Neuronal stem cell (in vitro differentiated cells): ENCODE results near the gene ELP5.

Source experiments
- DNase-seq: peaks from one replicate; pipeline ENCODE4 v3.0.0-alpha.2; 2013; ENCODE audit warnings: low spot score
- H2AFZ ChIP-seq: one replicate; pipeline ENCODE4 v1.6.1; 2013; ENCODE audit warnings: mild to moderate bottlenecking, low read length, inconsistent platforms
- H2AK5ac ChIP-seq: 2 replicates; pipeline ENCODE4 v1.6.1; 2013; ENCODE audit warnings: low read depth, mild to moderate bottlenecking, inconsistent platforms, low read length, moderate library complexity, mixed read lengths
- H2BK120ac ChIP-seq: 2 replicates; pipeline ENCODE4 v1.6.1; 2013; ENCODE audit warnings: low read depth, mild to moderate bottlenecking, inconsistent platforms, low read length, moderate library complexity, mixed read lengths
- H2BK12ac ChIP-seq: one replicate; pipeline ENCODE4 v1.6.1; 2013; ENCODE audit warnings: low read length, inconsistent platforms
- H2BK15ac ChIP-seq: 2 replicates; pipeline ENCODE4 v1.6.1; 2013; ENCODE audit warnings: mild to moderate bottlenecking, low read length, inconsistent platforms, mixed read lengths
- H2BK5ac ChIP-seq: one replicate; pipeline ENCODE4 v1.6.1; 2013; ENCODE audit warnings: inconsistent platforms, mild to moderate bottlenecking, low read length, moderate library complexity
- H3K14ac ChIP-seq: one replicate; pipeline ENCODE4 v1.6.1; 2013; ENCODE audit warnings: low read length, inconsistent platforms
- H3K18ac ChIP-seq: 2 replicates; pipeline ENCODE4 v1.6.1; 2013; ENCODE audit warnings: low read length, inconsistent platforms
- H3K23ac ChIP-seq: 2 replicates; pipeline ENCODE4 v1.6.1; 2013; ENCODE audit warnings: low read depth, mild to moderate bottlenecking, mixed read lengths, low read length, inconsistent platforms; ENCODE audit not compliant: poor library complexity
- H3K27ac ChIP-seq: replicated peaks from 3 replicates; pipeline ENCODE4 v1.5.1; 2013; ENCODE audit warnings: low read length, inconsistent platforms
- H3K27me3 ChIP-seq, 3 experiments: 2 replicates each; pipeline ENCODE4 v1.6.1; 2013; ENCODE audit warnings: low read length in 3 of 3, mild to moderate bottlenecking in 2 of 3, inconsistent platforms in 1 of 3, low read depth in 1 of 3, mixed read lengths in 1 of 3, moderate library complexity in 1 of 3; ENCODE audit not compliant: control insufficient read depth in 3 of 3, insufficient read depth in 3 of 3
- H3K36me3 ChIP-seq, 2 donors: replicated peaks in 1 of 2; 2 replicates each; pipeline ENCODE4 v1.6.1; 2013; ENCODE audit warnings: low read length in 2 of 2; ENCODE audit not compliant: control insufficient read depth in 2 of 2, insufficient read depth in 2 of 2
- H3K4ac ChIP-seq: 2 replicates; pipeline ENCODE4 v1.6.1; 2013; ENCODE audit warnings: inconsistent platforms, mild to moderate bottlenecking, low read length, moderate library complexity
- H3K4me1 ChIP-seq, 2 donors: 1 replicate in 1 of 2; 2 replicates in 1 of 2; pipeline ENCODE4 v1.6.1; 2013; ENCODE audit warnings: low read length in 2 of 2, low read depth in 1 of 2; ENCODE audit not compliant: control insufficient read depth in 2 of 2, insufficient read depth in 1 of 2
- H3K4me2 ChIP-seq: one replicate; pipeline ENCODE4 v1.6.1; 2013; ENCODE audit warnings: mild to moderate bottlenecking, low read length, inconsistent platforms; ENCODE audit not compliant: insufficient read depth, poor library complexity, severe bottlenecking
- H3K4me3 ChIP-seq, 2 donors: 2 replicates each; pipeline ENCODE4 v1.5.1; 2013; ENCODE audit warnings: low read length in 2 of 2, mild to moderate bottlenecking in 2 of 2, inconsistent platforms in 1 of 2, moderate library complexity in 1 of 2
- H3K79me1 ChIP-seq: one replicate; pipeline ENCODE4 v1.6.1; 2013; ENCODE audit warnings: low read depth, mild to moderate bottlenecking, inconsistent platforms, low read length, moderate library complexity
- H3K9ac ChIP-seq: one replicate; pipeline ENCODE4 v1.6.1; 2013; ENCODE audit warnings: mild to moderate bottlenecking, low read depth, low read length, inconsistent platforms; ENCODE audit not compliant: poor library complexity
- H3K9me3 ChIP-seq, 2 donors: replicated peaks in 1 of 2; 2 replicates each; pipeline versions ENCODE3 to v1.6.1; 2013; ENCODE audit warnings: low read length in 2 of 2, mild to moderate bottlenecking in 2 of 2, inconsistent platforms in 1 of 2, low read depth in 1 of 2, mixed read lengths in 1 of 2, moderate library complexity in 1 of 2; ENCODE audit not compliant: control insufficient read depth in 2 of 2, insufficient read depth in 1 of 2
- H4K8ac ChIP-seq: one replicate; pipeline ENCODE4 v1.6.1; 2013; ENCODE audit warnings: low read depth, mild to moderate bottlenecking, inconsistent platforms, low read length, moderate library complexity
- H4K91ac ChIP-seq: one replicate; pipeline ENCODE4 v1.6.1; 2013; ENCODE audit warnings: low read length, low read depth, mild to moderate bottlenecking, inconsistent platforms; ENCODE audit not compliant: poor library complexity
- WGBS, 2 donors: extraction: QIAGEN DNeasy Blood & Tissue Kit; methylation state at CpG; one replicate each; pipeline ENCODE4 v1.1.7; 2013; ENCODE audit warnings: missing lambda C conversion rate in 2 of 2, mixed read lengths in 1 of 2; ENCODE audit not compliant: insufficient read length in 2 of 2, insufficient replicate concordance in 1 of 2; ENCODE audit errors: extremely low coverage in 2 of 2; 5-methylcytosine and 5-hydroxymethylcytosine counted together

The ELP5 gene

GRCh38 chr17:7290685-7291084, 38.7 kb downstream of the ELP5 start:
- Histone ChIP-seq H3K4me3 (no peak overlapping the region), H2BK15ac (no peak overlapping the region), H3K14ac (no peak overlapping the region), H3K4me2 (no peak overlapping the region), H2BK120ac (no peak overlapping the region), H3K27me3 (peaks cover 8 to 38% (median 33%) of the 10 kb centered on the region in 3 experiments), H2AFZ (no peak overlapping the region), H3K4ac (no peak overlapping the region), H3K18ac (peak overlapping the region; percentile 17), H2AK5ac (peak overlapping the region; percentile 56), H4K8ac (no peak overlapping the region), H3K79me1 (peaks cover 4% of the 10 kb centered on the region), H3K4me1 (peaks cover 5 to 19% of the 10 kb centered on the region in 2 donors), H3K27ac (no peak overlapping the region), H2BK12ac (peak overlapping the region; percentile 22), H3K23ac (no peak overlapping the region), H3K9me3 (peaks cover 0 to 1% of the 10 kb centered on the region in 2 donors), H3K36me3 (peaks cover 0 to 5% of the 10 kb centered on the region in 2 donors), H3K9ac (no peak overlapping the region), H4K91ac (no peak overlapping the region), H2BK5ac (peak overlapping the region; percentile 39)
- no peak for DNase-seq
- no CpG with 5 or more reads among the region's 11 CpGs for WGBS, 2 donors

DNA sequence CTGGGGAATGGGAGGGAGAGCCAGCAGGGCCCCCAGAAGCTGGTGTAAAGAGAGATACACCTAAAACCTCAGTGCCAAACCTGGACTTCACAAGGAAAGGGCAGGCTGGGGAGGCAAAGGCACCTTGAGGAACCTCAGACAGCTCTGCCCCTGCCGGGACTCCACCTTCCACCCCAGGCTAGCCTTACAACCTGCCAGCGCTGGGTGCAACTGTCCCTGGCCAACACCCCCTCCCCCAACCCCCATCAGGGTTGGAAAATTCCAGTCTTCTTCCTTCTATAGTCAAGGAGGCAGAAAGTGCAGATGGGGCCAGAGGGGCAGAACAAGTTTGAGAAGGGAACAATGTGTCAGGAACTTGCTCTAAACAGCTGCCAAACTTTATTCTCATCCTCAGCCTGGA, 40.2 kb downstream of the ELP5 start:
- Histone ChIP-seq H3K9me3 (peaks cover 0 to 3% of the 10 kb centered on the region in 2 donors), H3K4me2 (no peak overlapping the region), H2BK15ac (no peak overlapping the region), H3K4me3 (no peak overlapping the region), H3K27me3 (peaks cover 10 to 48% (median 44%) of the 10 kb centered on the region in 3 experiments), H3K14ac (no peak overlapping the region), H3K36me3 (no peaks in the 10 kb centered on the region), H2BK120ac (no peak overlapping the region), H3K18ac (no peak overlapping the region), H3K4me1 (peaks cover 7 to 22% of the 10 kb centered on the region in 2 donors), H2AK5ac (no peak overlapping the region), H2BK5ac (no peak overlapping the region), H3K23ac (no peak overlapping the region), H2BK12ac (no peak overlapping the region), H3K9ac (no peak overlapping the region), H4K8ac (no peak overlapping the region), H3K4ac (no peak overlapping the region), H2AFZ (no peak overlapping the region), H3K27ac (no peak overlapping the region), H4K91ac (no peak overlapping the region), H3K79me1 (peaks cover 4% of the 10 kb centered on the region)
- WGBS, 2 donors, result no CpG with 5 or more reads among the region's 2 CpGs
- no peak for DNase-seq

DNA sequence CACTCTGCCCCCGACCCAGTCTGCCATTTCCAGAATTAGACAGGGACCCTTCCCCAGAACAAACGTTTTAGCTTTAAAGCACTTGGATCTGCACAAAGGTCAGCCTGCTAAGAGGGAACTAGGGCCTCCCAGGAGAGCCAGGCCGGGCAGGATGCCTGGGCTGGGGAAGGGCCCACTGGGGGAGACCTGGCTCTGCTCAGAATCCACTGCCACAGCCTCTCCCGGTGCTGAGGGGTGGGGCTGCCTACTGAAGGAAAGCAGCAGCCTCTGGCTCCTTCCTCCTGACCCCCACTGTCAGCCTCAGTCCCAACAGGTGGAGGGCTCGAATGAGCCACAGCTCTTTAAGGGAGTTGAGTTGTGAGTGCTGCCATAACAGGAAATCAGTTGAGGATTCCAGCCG, 40.7 kb downstream of the ELP5 start:
- H3K9me3 ChIP-seq, result peaks cover 0 to 3% of the 10 kb centered on the region in 2 donors
- no CpG with 5 or more reads among the region's 6 CpGs for WGBS, 2 donors
- peaks cover 4% of the 10 kb centered on the region for H3K79me1 ChIP-seq
- H3K4ac ChIP-seq, result no peak overlapping the region
- no peak for DNase-seq
- H3K9ac ChIP-seq, result no peak overlapping the region
- H3K23ac ChIP-seq, result no peak overlapping the region
- H4K91ac ChIP-seq, result no peak overlapping the region
- no peak overlapping the region for H2BK5ac ChIP-seq
- H2BK120ac ChIP-seq, result no peak overlapping the region
- H2AK5ac ChIP-seq, result no peak overlapping the region
- no peak overlapping the region for H2AFZ ChIP-seq
- peaks cover 10 to 48% (median 44%) of the 10 kb centered on the region in 3 experiments for H3K27me3 ChIP-seq
- no peak overlapping the region for H3K4me2 ChIP-seq
- no peak overlapping the region for H3K14ac ChIP-seq
- H2BK12ac ChIP-seq, result no peak overlapping the region
- H4K8ac ChIP-seq, result no peak overlapping the region
- no peaks in the 10 kb centered on the region for H3K36me3 ChIP-seq
- no peak overlapping the region for H3K27ac ChIP-seq
- peaks cover 7 to 22% of the 10 kb centered on the region in 2 donors for H3K4me1 ChIP-seq
- H3K18ac ChIP-seq, result no peak overlapping the region
- H2BK15ac ChIP-seq, result no peak overlapping the region
- no peak overlapping the region for H3K4me3 ChIP-seq

GRCh38 chr17:7293159-7293558, 41.1 kb downstream of the ELP5 start:
- H3K4me3 ChIP-seq, result no peak overlapping the region
- H3K23ac ChIP-seq, result no peak overlapping the region
- H4K8ac ChIP-seq, result no peak overlapping the region
- H3K9me3 ChIP-seq, result peaks cover 0 to 3% of the 10 kb centered on the region in 2 donors
- H2BK5ac ChIP-seq, result no peak overlapping the region
- no peak overlapping the region for H3K18ac ChIP-seq
- H3K36me3 ChIP-seq, result no peaks in the 10 kb centered on the region
- WGBS, 2 donors, result no CpG with 5 or more reads among the region's 11 CpGs
- no peak overlapping the region for H3K14ac ChIP-seq
- no peak for DNase-seq
- no peak overlapping the region for H2BK120ac ChIP-seq
- H3K4ac ChIP-seq, result no peak overlapping the region
- H4K91ac ChIP-seq, result no peak overlapping the region
- no peak overlapping the region for H2AFZ ChIP-seq
- H3K27me3 ChIP-seq, result peaks cover 10 to 48% (median 44%) of the 10 kb centered on the region in 3 experiments
- no peak overlapping the region for H3K27ac ChIP-seq
- H3K4me1 ChIP-seq, result peaks cover 7 to 22% of the 10 kb centered on the region in 2 donors
- H3K9ac ChIP-seq, result no peak overlapping the region
- no peak overlapping the region for H2BK15ac ChIP-seq
- no peak overlapping the region for H2BK12ac ChIP-seq
- no peak overlapping the region for H2AK5ac ChIP-seq
- H3K4me2 ChIP-seq, result no peak overlapping the region
- H3K79me1 ChIP-seq, result peaks cover 4% of the 10 kb centered on the region
